Mesenchymal stem cell (in vitro differentiated cells and primary cell): ENCODE measurements around the gene FAM111A.

Experiments
- DNase-seq: peaks from one replicate; pipeline ENCODE4 v3.0.0-alpha.2; 2013
- H2AFZ ChIP-seq: one replicate; pipeline ENCODE4 v1.6.1; 2013; ENCODE audit warnings: low read depth, mild to moderate bottlenecking, control low read depth, inconsistent platforms, low read length, moderate library complexity
- H2AK5ac ChIP-seq: 2 replicates; pipeline ENCODE4 v1.6.1; 2013; ENCODE audit warnings: low read length, moderate library complexity, mild to moderate bottlenecking, inconsistent platforms; ENCODE audit not compliant: severe bottlenecking
- H2BK120ac ChIP-seq: one replicate; pipeline ENCODE4 v1.6.1; 2013; ENCODE audit warnings: low read depth, mild to moderate bottlenecking, inconsistent platforms, low read length, moderate library complexity
- H2BK12ac ChIP-seq, 2 experiments: one replicate each; pipeline ENCODE4 v1.6.1; 2013; ENCODE audit warnings: inconsistent platforms in 2 of 2, low read length in 2 of 2, mild to moderate bottlenecking in 2 of 2, moderate library complexity in 2 of 2, control low read depth in 1 of 2
- H2BK15ac ChIP-seq: one replicate; pipeline ENCODE4 v1.6.1; 2013; ENCODE audit warnings: mild to moderate bottlenecking, low read depth, inconsistent platforms; ENCODE audit not compliant: poor library complexity, severe bottlenecking
- H2BK5ac ChIP-seq: 2 replicates; pipeline ENCODE4 v1.6.1; 2013; ENCODE audit warnings: low read depth, mild to moderate bottlenecking, low read length, control low read depth, inconsistent platforms; ENCODE audit not compliant: poor library complexity, severe bottlenecking
- H3K14ac ChIP-seq, 2 experiments: one replicate each; pipeline ENCODE4 v1.6.1; 2013; ENCODE audit warnings: inconsistent platforms in 2 of 2, low read length in 2 of 2, control low read depth in 1 of 2, mild to moderate bottlenecking in 1 of 2, moderate library complexity in 1 of 2
- H3K18ac ChIP-seq, 2 experiments: one replicate each; pipeline ENCODE4 v1.6.1; 2013; ENCODE audit warnings: inconsistent platforms in 2 of 2, low read length in 2 of 2, control low read depth in 1 of 2, low read depth in 1 of 2, mild to moderate bottlenecking in 1 of 2
- H3K23ac ChIP-seq, 2 experiments: one replicate each; pipeline ENCODE4 v1.6.1; 2013; ENCODE audit warnings: inconsistent platforms in 2 of 2, low read length in 2 of 2, mild to moderate bottlenecking in 2 of 2, moderate library complexity in 2 of 2, control low read depth in 1 of 2
- H3K27ac ChIP-seq: 2 replicates; pipeline ENCODE4 v1.5.1; 2013; ENCODE audit warnings: mild to moderate bottlenecking, moderate library complexity, low read length, control low read depth, inconsistent platforms; ENCODE audit not compliant: poor library complexity, severe bottlenecking
- H3K27me3 ChIP-seq, 2 experiments: 2 replicates each; pipeline versions ENCODE4 v1.6.1 to v1.7.0; 2013; ENCODE audit warnings: low read length in 2 of 2, mild to moderate bottlenecking in 2 of 2, moderate library complexity in 2 of 2, control low read depth in 1 of 2, inconsistent platforms in 1 of 2; ENCODE audit not compliant: control insufficient read depth in 1 of 2, insufficient read depth in 1 of 2
- H3K36me3 ChIP-seq, 2 experiments: 2 replicates each; pipeline versions ENCODE4 v1.6.1 to v1.7.0; 2013; ENCODE audit warnings: low read length in 2 of 2, control low read depth in 1 of 2, inconsistent platforms in 1 of 2, low read depth in 1 of 2, mild to moderate bottlenecking in 1 of 2; ENCODE audit not compliant: insufficient read depth in 2 of 2, control insufficient read depth in 1 of 2
- H3K4ac ChIP-seq, 2 experiments: one replicate each; pipeline ENCODE4 v1.6.1; 2013; ENCODE audit warnings: inconsistent platforms in 2 of 2, low read length in 2 of 2, mild to moderate bottlenecking in 2 of 2, moderate library complexity in 2 of 2, control low read depth in 1 of 2, low read depth in 1 of 2
- H3K4me1 ChIP-seq: 2 replicates; pipeline ENCODE4 v1.6.1; 2013; ENCODE audit warnings: low read depth, low read length, control low read depth; ENCODE audit not compliant: control insufficient read depth, insufficient read depth
- H3K4me2 ChIP-seq: 2 replicates; pipeline ENCODE4 v1.6.1; 2013; ENCODE audit warnings: low read length, mild to moderate bottlenecking, inconsistent platforms; ENCODE audit not compliant: poor library complexity, severe bottlenecking
- H3K4me3 ChIP-seq, 2 experiments: 2 replicates each; pipeline versions ENCODE4 v1.5.1 to v1.7.0; 2013; ENCODE audit warnings: low read length in 2 of 2, mild to moderate bottlenecking in 2 of 2, control low read depth in 1 of 2, low read depth in 1 of 2; ENCODE audit not compliant: insufficient read depth in 1 of 2
- H3K79me1 ChIP-seq: replicated peaks from 2 replicates; pipeline ENCODE4 v1.6.1; 2013; ENCODE audit warnings: mild to moderate bottlenecking, control low read depth, low read length, inconsistent platforms; ENCODE audit not compliant: poor library complexity, severe bottlenecking
- H3K9ac ChIP-seq: 2 replicates; pipeline ENCODE4 v1.7.0; 2013; ENCODE audit warnings: mild to moderate bottlenecking, low read length, moderate library complexity
- H3K9me3 ChIP-seq: 2 replicates; pipeline ENCODE4 v1.7.0; 2013; ENCODE audit warnings: mild to moderate bottlenecking, low read length; ENCODE audit not compliant: control insufficient read depth
- H4K8ac ChIP-seq: one replicate; pipeline ENCODE4 v1.6.1; 2013; ENCODE audit warnings: inconsistent platforms, mild to moderate bottlenecking, low read length, moderate library complexity
- H4K91ac ChIP-seq: one replicate; pipeline ENCODE4 v1.6.1; 2013; ENCODE audit warnings: mild to moderate bottlenecking, low read length, inconsistent platforms
- WGBS: methylation state at CpG from one replicate; pipeline ENCODE4 v1.1.7; 2013; ENCODE audit warnings: mixed read lengths; 5-methylcytosine and 5-hydroxymethylcytosine counted together

The FAM111A gene

GRCh38 chr11:59198726-59199125 lies 56.1 kb downstream of the FAM111A start:
- Histone ChIP-seq H3K14ac (no peak overlapping the region), H3K79me1 (no peaks in the 10 kb centered on the region), H3K18ac (no peak overlapping the region), H2BK5ac (no peak overlapping the region), H2BK12ac (no peak overlapping the region), H2AK5ac (no peak overlapping the region), H2BK15ac (no peak overlapping the region), H3K36me3 (no peaks in the 10 kb centered on the region), H3K4ac (no peak overlapping the region), H3K4me2 (no peak overlapping the region), H3K9ac (no peak overlapping the region), H2AFZ (no peak overlapping the region), H3K27me3 (no peaks in the 10 kb centered on the region), H3K4me3 (no peak overlapping the region), H3K9me3 (no peaks in the 10 kb centered on the region), H4K91ac (no peak overlapping the region), H3K27ac (no peak overlapping the region), H4K8ac (no peak overlapping the region), H3K4me1 (no peaks in the 10 kb centered on the region), H2BK120ac (no peak overlapping the region), H3K23ac (no peak overlapping the region)
- 98% methylated on average over 2 of the region's 2 CpGs for WGBS
- DNase-seq: no peak

DNA sequence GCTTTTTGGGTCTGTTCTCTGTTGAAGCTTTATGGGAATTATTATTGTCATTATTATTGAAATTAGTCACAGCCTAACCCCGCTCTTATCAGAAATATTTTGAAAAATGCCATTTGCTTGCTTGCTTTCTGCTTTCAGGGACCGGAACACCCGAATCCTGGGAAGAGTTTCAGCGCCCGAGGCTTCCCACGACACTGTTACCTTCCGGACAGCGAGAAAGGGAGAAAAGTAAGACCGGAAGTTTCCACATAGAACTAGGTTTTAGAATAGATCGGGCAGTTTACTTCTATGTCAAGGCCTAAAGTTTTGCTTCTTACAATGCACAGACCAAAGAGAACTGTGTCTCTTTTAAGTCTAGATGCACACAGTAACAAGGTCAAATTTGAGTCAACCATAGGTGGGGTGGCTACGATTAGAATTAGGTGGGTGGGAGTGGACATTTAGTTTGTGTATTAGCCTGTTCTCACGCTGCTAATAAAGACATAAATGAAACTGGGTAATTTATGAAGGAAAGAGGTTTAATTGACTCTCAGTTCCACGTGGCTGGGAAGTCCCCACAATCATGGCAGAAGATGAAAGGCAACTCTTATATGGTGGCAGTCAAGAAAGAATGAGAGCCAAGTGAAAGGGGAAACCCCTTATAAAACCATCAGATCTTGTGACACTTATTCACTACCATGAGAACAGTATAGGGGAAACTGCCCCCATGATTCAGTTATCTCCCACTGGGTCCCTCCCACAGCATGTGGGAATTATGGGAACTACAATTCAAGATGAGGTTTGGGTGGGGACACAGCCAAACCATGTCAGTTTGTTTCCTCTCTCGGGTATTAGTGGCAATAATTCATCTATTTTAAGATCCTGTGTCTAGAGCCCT lies 57.1 kb downstream of the FAM111A start:
- Histone ChIP-seq H2BK5ac (no peak overlapping the region), H4K91ac (no peak overlapping the region), H3K18ac (no peak overlapping the region), H3K9ac (no peak overlapping the region), H3K4ac (no peak overlapping the region), H2BK12ac (no peak overlapping the region), H3K9me3 (no peaks in the 10 kb centered on the region), H3K4me3 (no peak overlapping the region), H2BK15ac (no peak overlapping the region), H3K14ac (no peak overlapping the region), H3K27me3 (no peaks in the 10 kb centered on the region), H3K23ac (no peak overlapping the region), H2AK5ac (no peak overlapping the region), H2BK120ac (no peak overlapping the region), H2AFZ (no peak overlapping the region), H3K4me1 (no peaks in the 10 kb centered on the region), H4K8ac (no peak overlapping the region), H3K79me1 (no peaks in the 10 kb centered on the region), H3K4me2 (no peak overlapping the region), H3K27ac (no peak overlapping the region), H3K36me3 (no peaks in the 10 kb centered on the region)
- 88% methylated on average over 14 of the region's 14 CpGs for WGBS
- DNase-seq: no peak

GRCh38 chr11:59200423-59200746 lies 57.7 kb downstream of the FAM111A start:
- H3K4me3 ChIP-seq: no peak overlapping the region
- no peaks in the 10 kb centered on the region for H3K4me1 ChIP-seq
- no peak overlapping the region for H3K18ac ChIP-seq
- peaks cover 0 to 2% of the 10 kb centered on the region in 2 experiments for H3K27me3 ChIP-seq
- no peak overlapping the region for H2AK5ac ChIP-seq
- no peak overlapping the region for H3K9ac ChIP-seq
- H3K4me2 ChIP-seq: no peak overlapping the region
- no peak for DNase-seq
- no peaks in the 10 kb centered on the region for H3K9me3 ChIP-seq
- no peaks in the 10 kb centered on the region for H3K36me3 ChIP-seq
- 90% methylated on average over 4 of the region's 4 CpGs for WGBS
- no peak overlapping the region for H3K14ac ChIP-seq
- H4K91ac ChIP-seq: no peak overlapping the region
- no peak overlapping the region for H2BK15ac ChIP-seq
- H4K8ac ChIP-seq: no peak overlapping the region
- no peak overlapping the region for H2AFZ ChIP-seq
- no peak overlapping the region for H3K27ac ChIP-seq
- no peak overlapping the region for H3K23ac ChIP-seq
- H2BK12ac ChIP-seq: no peak overlapping the region
- H3K4ac ChIP-seq: no peak overlapping the region
- H2BK120ac ChIP-seq: no peak overlapping the region
- no peaks in the 10 kb centered on the region for H3K79me1 ChIP-seq
- H2BK5ac ChIP-seq: no peak overlapping the region

DNA sequence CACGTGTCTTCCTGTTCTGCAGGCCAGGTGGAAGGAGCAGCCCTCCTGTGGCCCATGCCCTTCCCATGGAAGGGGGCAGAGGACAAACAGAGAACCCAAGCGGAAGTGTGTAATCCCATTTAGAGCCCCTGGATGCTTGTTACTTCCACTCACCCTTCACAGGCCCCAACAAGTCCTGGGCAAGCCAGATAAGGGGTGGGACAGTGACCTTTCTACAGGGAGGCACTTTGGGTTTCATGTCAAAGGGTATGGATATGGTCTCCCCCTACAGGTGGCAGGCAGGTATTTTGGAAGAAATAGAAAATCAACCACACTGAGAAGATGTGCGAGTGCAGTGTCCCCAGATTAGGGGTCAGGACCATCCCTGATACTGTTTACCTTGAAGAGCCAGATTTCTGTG lies 58.7 kb downstream of the FAM111A start:
- H2BK120ac ChIP-seq: no peak overlapping the region
- H3K79me1 ChIP-seq: no peaks in the 10 kb centered on the region
- H3K9ac ChIP-seq: no peak overlapping the region
- no peak overlapping the region for H2AK5ac ChIP-seq
- no peak overlapping the region for H3K14ac ChIP-seq
- no peak overlapping the region for H2BK12ac ChIP-seq
- DNase-seq: no peak
- H2AFZ ChIP-seq: no peak overlapping the region
- H4K8ac ChIP-seq: no peak overlapping the region
- H3K27ac ChIP-seq: no peak overlapping the region
- H3K4me3 ChIP-seq: no peak overlapping the region
- H4K91ac ChIP-seq: no peak overlapping the region
- H2BK15ac ChIP-seq: no peak overlapping the region
- no peaks in the 10 kb centered on the region for H3K36me3 ChIP-seq
- H3K4me1 ChIP-seq: no peaks in the 10 kb centered on the region
- WGBS: 89% methylated on average over 2 of the region's 3 CpGs
- H3K27me3 ChIP-seq: peaks cover 0 to 6% of the 10 kb centered on the region in 2 experiments
- no peak overlapping the region for H3K23ac ChIP-seq
- H3K9me3 ChIP-seq: no peaks in the 10 kb centered on the region
- H2BK5ac ChIP-seq: no peak overlapping the region
- no peak overlapping the region for H3K4me2 ChIP-seq
- no peak overlapping the region for H3K18ac ChIP-seq
- H3K4ac ChIP-seq: no peak overlapping the region
